HepG2 (cell line): ENCODE measurements around the gene TMEM217. TPM values are rescaled to one million over a fixed set of nuclear protein-coding genes. Genes with fewer than 3 reads are reported as not detected.

Source experiments
- AKAP8 ChIP-seq: sonication (generic); formaldehyde crosslinking; IDR thresholded peaks from 2 replicates; pipeline ENCODE4 v1.5.1; 2020; ENCODE audit warnings: mild to moderate bottlenecking, missing genetic modification reagents
- ATM ChIP-seq: fragments of 450-650 bp; IDR thresholded peaks from 2 replicates; pipeline ENCODE4 v1.7.1; 2017; ENCODE audit warnings: mild to moderate bottlenecking, borderline replicate concordance
- CBX2 ChIP-seq, 2 experiments: fragments of 200-600 bp in 1 of 2; sonication (generic); formaldehyde crosslinking in 1 of 2; IDR thresholded peaks; 2 replicates each; pipeline versions ENCODE4 v1.7.0 to v1.8.1; 2018 to 2022; ENCODE audit warnings: low read depth in 2 of 2, low read length in 1 of 2, mild to moderate bottlenecking in 1 of 2, missing genetic modification reagents in 1 of 2
- CEBPB ChIP-seq: IDR thresholded peaks from 2 replicates; pipeline ENCODE4 v1.6.1; 2011; ENCODE audit warnings: low read depth, low read length, improper control_type of control experiment, borderline replicate concordance
- DNMT1 ChIP-seq: sonication (generic); formaldehyde crosslinking; IDR thresholded peaks from 2 replicates; pipeline ENCODE4 v1.5.1; 2020; ENCODE audit warnings: mild to moderate bottlenecking, missing genetic modification reagents
- GTF3A ChIP-seq: sonication (generic); formaldehyde crosslinking; conservative IDR thresholded peaks from 2 replicates; pipeline ENCODE4 v1.4.0; 2020; ENCODE audit warnings: mild to moderate bottlenecking, missing genetic modification reagents
- KLF9 ChIP-seq: IDR thresholded peaks from 2 replicates; pipeline ENCODE4 v1.6.1; 2016; ENCODE audit warnings: low read depth
- MBNL3 ChIP-seq: fragments of 250-450 bp; sonication (Bioruptor Pico); conservative IDR thresholded peaks from 2 replicates; pipeline ENCODE4 v1.8.0; 2022; ENCODE audit warnings: mild to moderate bottlenecking, inconsistent platforms
- MIER3 ChIP-seq: IDR thresholded peaks from 2 replicates; pipeline ENCODE4 v1.6.1; 2016; ENCODE audit warnings: missing compliant biosample characterization, borderline replicate concordance
- ONECUT2 ChIP-seq: sonication (generic); formaldehyde crosslinking; IDR thresholded peaks from 2 replicates; pipeline ENCODE4 v1.4.0; 2020; ENCODE audit warnings: missing genetic modification reagents
- REL ChIP-seq: sonication (generic); formaldehyde crosslinking; conservative IDR thresholded peaks from 2 replicates; pipeline ENCODE4 v1.8.0; 2022; ENCODE audit warnings: mild to moderate bottlenecking, missing genetic modification reagents, moderate library complexity
- SAFB2 ChIP-seq: sonication (generic); formaldehyde crosslinking; IDR thresholded peaks from 2 replicates; pipeline ENCODE4 v1.5.1; 2020; ENCODE audit warnings: missing genetic modification reagents, low read depth, mild to moderate bottlenecking, borderline replicate concordance
- SALL2 ChIP-seq: sonication (generic); formaldehyde crosslinking; IDR thresholded peaks from 2 replicates; pipeline ENCODE4 v1.8.1; 2023; ENCODE audit warnings: mild to moderate bottlenecking, missing genetic modification reagents, inconsistent platforms
- SRY ChIP-seq: sonication (generic); formaldehyde crosslinking; IDR thresholded peaks from 2 replicates; pipeline ENCODE4 v1.8.0; 2022; ENCODE audit warnings: mild to moderate bottlenecking, missing genetic modification reagents
- TEF ChIP-seq: sonication (generic); formaldehyde crosslinking; IDR thresholded peaks from 2 replicates; pipeline ENCODE4 v1.5.0; 2020; ENCODE audit warnings: missing genetic modification reagents
- TOE1 ChIP-seq: sonication (generic); formaldehyde crosslinking; IDR thresholded peaks from 2 replicates; pipeline ENCODE4 v1.4.0; 2020; ENCODE audit warnings: mild to moderate bottlenecking, missing genetic modification reagents
- ZEB1 ChIP-seq: IDR thresholded peaks from 2 replicates; pipeline ENCODE4 v1.6.1; 2012; ENCODE audit warnings: mild to moderate bottlenecking, low read depth, inconsistent platforms; ENCODE audit not compliant: insufficient replicate concordance
- ZNF234 ChIP-seq: sonication (generic); formaldehyde crosslinking; conservative IDR thresholded peaks from 2 replicates; pipeline ENCODE4 v1.5.1; 2020; ENCODE audit warnings: mild to moderate bottlenecking, missing genetic modification reagents
- ZNF615 ChIP-seq: sonication (generic); formaldehyde crosslinking; IDR thresholded peaks from 2 replicates; pipeline ENCODE4 v1.5.0; 2020; ENCODE audit warnings: mild to moderate bottlenecking, missing genetic modification reagents, borderline replicate concordance
- ZSCAN22 ChIP-seq: sonication (generic); formaldehyde crosslinking; IDR thresholded peaks from 2 replicates; pipeline ENCODE4 v1.4.0; 2020; ENCODE audit warnings: mild to moderate bottlenecking, missing genetic modification reagents
- ZUFSP ChIP-seq: sonication (generic); formaldehyde crosslinking; IDR thresholded peaks from 2 replicates; pipeline ENCODE4 v1.9.0; 2021; ENCODE audit warnings: missing genetic modification reagents, mild to moderate bottlenecking, borderline replicate concordance
- ZZZ3 ChIP-seq: sonication (generic); formaldehyde crosslinking; IDR thresholded peaks from 2 replicates; pipeline ENCODE4 v1.4.0; 2020; ENCODE audit warnings: missing genetic modification reagents, mild to moderate bottlenecking, borderline replicate concordance
- polyA plus RNA-seq, 8 experiments: library from polyadenylated mRNA; depleted of rRNA in 3 of 8; stranded (reverse) in 7 of 8; unstranded in 1 of 8; fragments of >200 nt; fragmentation: Illumina TruSeq in 4 of 8; extraction: Trizol in 4 of 8; gene quantifications; 2 replicates each; pipeline versions ENCODE4 v1.2.1 to v1.2.3, GENCODE V29; 2011 to 2016; ENCODE audit warnings: low read depth in 4 of 8, missing spikeins in 1 of 8, mixed read lengths in 1 of 8; ENCODE audit not compliant: insufficient read depth in 1 of 8
- total RNA-seq, 5 experiments: library from RNA; depleted of rRNA; stranded (reverse); fragments of >200 nt; fragmentation: Illumina TruSeq; extraction: Trizol; gene quantifications; 2 replicates each; pipeline ENCODE4 v1.2.3, GENCODE V29; 2016; ENCODE audit warnings: low read depth in 1 of 5
- TF ChIP-seq, protein P1 (sequence below): sonication (generic); formaldehyde crosslinking; IDR thresholded peaks from 2 replicates; pipeline ENCODE4 v1.8.0; 2022; ENCODE audit warnings: mild to moderate bottlenecking, missing genetic modification reagents; ENCODE audit not compliant: insufficient replicate concordance
- TF ChIP-seq, protein P2 (sequence below): sonication (generic); formaldehyde crosslinking; IDR thresholded peaks from 2 replicates; pipeline ENCODE4 v1.4.0; 2020; ENCODE audit warnings: missing genetic modification reagents

The TMEM217 gene
- total and polyA plus RNA-seq, 2 of the 13 experiments (the other 11 are each of a cell fraction or from before 2014, with no cell fraction given) = 2.3 to 3.4 TPM

DNA sequence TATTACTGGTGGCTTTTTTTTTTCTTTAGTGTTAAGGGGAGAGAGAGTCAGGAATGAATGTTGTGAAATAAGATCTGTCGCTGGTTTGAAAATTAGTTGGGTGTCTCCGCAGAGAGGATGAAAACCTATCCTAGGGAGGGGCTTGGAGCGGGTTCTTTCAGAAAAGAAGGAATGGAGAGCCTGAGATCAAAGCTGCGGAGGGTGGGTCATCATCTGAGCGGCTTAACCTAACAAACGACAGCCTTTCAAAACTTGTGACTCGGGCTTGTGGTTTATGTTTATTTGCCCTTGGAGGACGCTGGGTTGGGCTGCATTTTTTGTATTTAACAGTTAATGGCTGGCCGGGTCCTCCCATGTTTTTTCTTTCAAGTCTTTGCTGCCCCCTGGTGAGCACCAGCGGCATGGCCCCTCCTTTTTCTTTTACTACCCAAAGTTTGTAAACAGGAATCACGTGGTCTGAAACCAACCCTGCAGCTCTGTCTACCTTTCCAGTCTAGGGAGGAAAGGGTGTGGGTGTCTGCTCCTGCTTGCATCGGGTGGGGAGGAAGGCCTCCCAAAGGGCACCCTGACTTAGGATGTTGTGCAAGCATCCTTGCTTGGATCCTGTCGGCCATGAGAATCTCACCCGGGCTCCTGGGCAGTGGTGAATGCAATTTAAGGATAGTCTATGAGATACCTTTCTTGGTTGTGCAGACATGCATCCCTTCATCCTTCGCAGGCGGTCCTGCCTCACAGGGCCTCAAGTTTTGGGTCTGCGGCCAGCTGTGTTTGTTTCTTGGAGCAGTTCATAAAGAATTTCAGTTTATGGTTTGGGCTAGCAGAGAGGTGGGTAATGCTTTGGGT lies 85.8 kb downstream of the TMEM217 start (continued):
- TF ChIP-seq TEF (no peak), ONECUT2 (CRISPR knock-in tag) (0 out of 2 replicates have a peak, but pooled peaks have one; percentile 37), GTF3A (CRISPR knock-in tag) (no peak), MBNL3 (CRISPR knock-in tag) (no peak), REL (CRISPR knock-in tag) (no peak), SRY (peak; percentile 62; the same call in 1 of the 2 replicates), ATM (no peak), ZUFSP (no peak), DNMT1 (CRISPR knock-in tag) (no peak), ZNF234 (CRISPR knock-in tag) (no peak), ZSCAN22 (CRISPR knock-in tag) (no peak; the same call in 1 of the 2 replicates), AKAP8 (CRISPR knock-in tag) (no peak), KLF9 (CRISPR knock-in tag) (no peak), MIER3 (CRISPR knock-in tag) (peak; percentile 90; the same call in 1 of the 2 replicates), SAFB2 (CRISPR knock-in tag) (no peak; the same call in 1 of the 2 replicates), TOE1 (no peak), CBX2 (IDR thresholded peaks at IDR 0.05; ENCODE audit: low read depth, low read length) (no peak), CBX2 (CRISPR knock-in tag; IDR thresholded peaks at IDR 0.05; ENCODE audit: low read depth) (no peak), ZNF615 (no peak), ZEB1 (peak; percentile 84), SALL2 (CRISPR knock-in tag) (peak; percentile 88), CEBPB (peak; percentile 54; the same call in 1 of the 2 replicates), ZZZ3 (no peak)
- TF ChIP-seq, protein P1, sequence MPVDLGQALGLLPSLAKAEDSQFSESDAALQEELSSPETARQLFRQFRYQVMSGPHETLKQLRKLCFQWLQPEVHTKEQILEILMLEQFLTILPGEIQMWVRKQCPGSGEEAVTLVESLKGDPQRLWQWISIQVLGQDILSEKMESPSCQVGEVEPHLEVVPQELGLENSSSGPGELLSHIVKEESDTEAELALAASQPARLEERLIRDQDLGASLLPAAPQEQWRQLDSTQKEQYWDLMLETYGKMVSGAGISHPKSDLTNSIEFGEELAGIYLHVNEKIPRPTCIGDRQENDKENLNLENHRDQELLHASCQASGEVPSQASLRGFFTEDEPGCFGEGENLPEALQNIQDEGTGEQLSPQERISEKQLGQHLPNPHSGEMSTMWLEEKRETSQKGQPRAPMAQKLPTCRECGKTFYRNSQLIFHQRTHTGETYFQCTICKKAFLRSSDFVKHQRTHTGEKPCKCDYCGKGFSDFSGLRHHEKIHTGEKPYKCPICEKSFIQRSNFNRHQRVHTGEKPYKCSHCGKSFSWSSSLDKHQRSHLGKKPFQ (CRISPR knock-in tag) = no peak
- TF ChIP-seq, protein P2, sequence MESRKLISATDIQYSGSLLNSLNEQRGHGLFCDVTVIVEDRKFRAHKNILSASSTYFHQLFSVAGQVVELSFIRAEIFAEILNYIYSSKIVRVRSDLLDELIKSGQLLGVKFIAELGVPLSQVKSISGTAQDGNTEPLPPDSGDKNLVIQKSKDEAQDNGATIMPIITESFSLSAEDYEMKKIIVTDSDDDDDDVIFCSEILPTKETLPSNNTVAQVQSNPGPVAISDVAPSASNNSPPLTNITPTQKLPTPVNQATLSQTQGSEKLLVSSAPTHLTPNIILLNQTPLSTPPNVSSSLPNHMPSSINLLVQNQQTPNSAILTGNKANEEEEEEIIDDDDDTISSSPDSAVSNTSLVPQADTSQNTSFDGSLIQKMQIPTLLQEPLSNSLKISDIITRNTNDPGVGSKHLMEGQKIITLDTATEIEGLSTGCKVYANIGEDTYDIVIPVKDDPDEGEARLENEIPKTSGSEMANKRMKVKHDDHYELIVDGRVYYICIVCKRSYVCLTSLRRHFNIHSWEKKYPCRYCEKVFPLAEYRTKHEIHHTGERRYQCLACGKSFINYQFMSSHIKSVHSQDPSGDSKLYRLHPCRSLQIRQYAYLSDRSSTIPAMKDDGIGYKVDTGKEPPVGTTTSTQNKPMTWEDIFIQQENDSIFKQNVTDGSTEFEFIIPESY (CRISPR knock-in tag) = peak; percentile 42; the same call in 1 of the 2 replicates
